Endodermal cell (in vitro differentiated cells): ENCODE measurements around the gene MSANTD2. TPM values are rescaled to one million over a fixed set of nuclear protein-coding genes. Genes with fewer than 3 reads are reported as not detected.
A peak's percentile ranks its signal among the peaks of the same experiment; 100 is the strongest.

ENCODE experiments used
- DNase-seq: peaks from one replicate; pipeline ENCODE4 v3.0.0-alpha.2; 2017
- H3K27ac ChIP-seq: 2 replicates; pipeline ENCODE4 v1.5.1; 2013; ENCODE audit warnings: mild to moderate bottlenecking, low read depth, low read length, moderate library complexity
- H3K27me3 ChIP-seq: 2 replicates; pipeline ENCODE4 v1.6.1; 2013; ENCODE audit warnings: mild to moderate bottlenecking, low read length, moderate library complexity; ENCODE audit not compliant: insufficient read depth, control insufficient read depth, poor library complexity, severe bottlenecking
- H3K36me3 ChIP-seq: 2 replicates; pipeline ENCODE4 v1.7.0; 2013; ENCODE audit warnings: mild to moderate bottlenecking, low read length, moderate library complexity; ENCODE audit not compliant: control insufficient read depth, insufficient read depth
- H3K4me1 ChIP-seq: one replicate; pipeline ENCODE4 v1.7.0; 2013; ENCODE audit warnings: low read length; ENCODE audit not compliant: control insufficient read depth, insufficient read depth
- H3K4me3 ChIP-seq: 2 replicates; pipeline ENCODE4 v1.5.1; 2013; ENCODE audit warnings: mild to moderate bottlenecking, low read length, moderate library complexity
- H3K9ac ChIP-seq: 2 replicates; pipeline ENCODE4 v1.6.1; 2013; ENCODE audit warnings: mild to moderate bottlenecking, low read length, moderate library complexity; ENCODE audit not compliant: poor library complexity, severe bottlenecking; ENCODE audit errors: extremely low read depth
- H3K9me3 ChIP-seq: 2 replicates; pipeline ENCODE4 v1.6.1; 2013; ENCODE audit warnings: mild to moderate bottlenecking, low read length, moderate library complexity; ENCODE audit not compliant: control insufficient read depth
- H3K27ac Mint-ChIP-seq: 2 replicates; pipeline ENCODE4 v1.8.0; 2020; ENCODE audit warnings: mixed read lengths
- H3K27me3 Mint-ChIP-seq: 2 replicates; pipeline ENCODE4 v1.8.0; 2021; ENCODE audit warnings: mild to moderate bottlenecking, mixed read lengths; ENCODE audit not compliant: insufficient read depth
- H3K36me3 Mint-ChIP-seq: 2 replicates; pipeline ENCODE4 v1.8.0; 2020; ENCODE audit warnings: low read depth, mixed read lengths
- H3K4me1 Mint-ChIP-seq: 2 replicates; pipeline ENCODE4 v1.8.0; 2020; ENCODE audit warnings: mixed read lengths
- H3K4me3 Mint-ChIP-seq: 2 replicates; pipeline ENCODE4 v1.8.0; 2020; ENCODE audit warnings: mild to moderate bottlenecking, moderate library complexity, mixed read lengths
- H3K9me3 Mint-ChIP-seq: 2 replicates; pipeline ENCODE4 v1.8.0; 2020; ENCODE audit warnings: mild to moderate bottlenecking, mixed read lengths
- WGBS, 2 experiments: methylation state at CpG; one replicate each; pipeline versions ENCODE4 v1.1.5 to v1.1.7; 2013; ENCODE audit warnings: missing lambda C conversion rate in 2 of 2, mixed read lengths in 1 of 2; ENCODE audit not compliant: insufficient coverage in 1 of 2, insufficient read length in 1 of 2; 5-methylcytosine and 5-hydroxymethylcytosine counted together
- total RNA-seq, 2 donors: library from RNA; stranded (reverse); fragmentation: NEBNext Ultra II Directional in 1 of 2; extraction: Animal tissue kit (Norgen Biotek cat#: 25700) in 1 of 2; gene quantifications; 2 replicates in 1 of 2; 3 replicates in 1 of 2; pipeline ENCODE4 v1.2.1, GENCODE V29; 2021
- TF ChIP-seq, protein P1 (sequence below): fragments of 200-600 bp; sonication (generic); conservative IDR thresholded peaks from 2 replicates; pipeline ENCODE4 v1.5.0; 2021; ENCODE audit warnings: antibody characterized with exemption, mild to moderate bottlenecking

Gene MSANTD2
- total RNA-seq, 2 donors from 2014 or later = 18.3 to 21.3 TPM

- Mint-ChIP-seq H3K4me3 (no peak overlapping the region), H3K27ac (peak overlapping the region; percentile 30), H3K27me3 (no peaks in the 10 kb centered on the region), H3K36me3 (peaks cover 48% of the 10 kb centered on the region), H3K4me1 (no peaks in the 10 kb centered on the region), H3K9me3 (no peaks in the 10 kb centered on the region)
- H3K9me3 ChIP-seq = no peaks in the 10 kb centered on the region
- H3K9ac ChIP-seq = no peak overlapping the region
- no peak overlapping the region for H3K27ac ChIP-seq
- no peaks in the 10 kb centered on the region for H3K4me1 ChIP-seq
- TF ChIP-seq, protein P1, sequence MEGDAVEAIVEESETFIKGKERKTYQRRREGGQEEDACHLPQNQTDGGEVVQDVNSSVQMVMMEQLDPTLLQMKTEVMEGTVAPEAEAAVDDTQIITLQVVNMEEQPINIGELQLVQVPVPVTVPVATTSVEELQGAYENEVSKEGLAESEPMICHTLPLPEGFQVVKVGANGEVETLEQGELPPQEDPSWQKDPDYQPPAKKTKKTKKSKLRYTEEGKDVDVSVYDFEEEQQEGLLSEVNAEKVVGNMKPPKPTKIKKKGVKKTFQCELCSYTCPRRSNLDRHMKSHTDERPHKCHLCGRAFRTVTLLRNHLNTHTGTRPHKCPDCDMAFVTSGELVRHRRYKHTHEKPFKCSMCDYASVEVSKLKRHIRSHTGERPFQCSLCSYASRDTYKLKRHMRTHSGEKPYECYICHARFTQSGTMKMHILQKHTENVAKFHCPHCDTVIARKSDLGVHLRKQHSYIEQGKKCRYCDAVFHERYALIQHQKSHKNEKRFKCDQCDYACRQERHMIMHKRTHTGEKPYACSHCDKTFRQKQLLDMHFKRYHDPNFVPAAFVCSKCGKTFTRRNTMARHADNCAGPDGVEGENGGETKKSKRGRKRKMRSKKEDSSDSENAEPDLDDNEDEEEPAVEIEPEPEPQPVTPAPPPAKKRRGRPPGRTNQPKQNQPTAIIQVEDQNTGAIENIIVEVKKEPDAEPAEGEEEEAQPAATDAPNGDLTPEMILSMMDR = no peak
- DNase-seq = peak; percentile 45
- peaks cover 74% of the 10 kb centered on the region for H3K36me3 ChIP-seq
- H3K4me3 ChIP-seq = no peak overlapping the region
- H3K27me3 ChIP-seq = no peaks in the 10 kb centered on the region
- WGBS, 2 experiments = 89 to 95% methylated on average over 8 of the region's 8 CpGs
These were observed 30.1 kb downstream of the MSANTD2 start for GRCh38 chr11:124769806-124770774.

DNA sequence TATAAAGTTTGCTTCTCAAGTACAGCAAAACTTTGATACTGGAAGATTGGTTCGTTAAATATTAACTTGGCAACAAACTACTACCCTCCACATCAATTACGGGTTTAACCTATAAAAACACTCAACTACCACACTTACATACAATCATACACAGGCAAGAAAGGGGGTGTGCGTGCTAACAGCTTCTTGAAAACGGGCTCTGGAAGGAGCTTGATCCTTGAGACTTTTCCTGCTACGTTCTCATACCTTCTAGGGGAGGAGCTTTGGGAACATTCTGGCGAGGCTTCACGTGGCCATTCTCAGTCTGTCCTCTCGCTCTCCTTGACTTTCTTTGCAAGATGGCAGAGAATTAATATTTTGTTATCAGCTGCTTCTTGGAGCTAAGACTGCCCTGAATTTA is 31.3 kb downstream of the MSANTD2 start:
- WGBS, 2 experiments = 93 to 96% methylated on average over 6 to 8 of the region's 8 CpGs
- Histone ChIP-seq H3K4me1 (no peaks in the 10 kb centered on the region), H3K9ac (no peak overlapping the region), H3K27me3 (no peaks in the 10 kb centered on the region), H3K36me3 (peaks cover 75% of the 10 kb centered on the region), H3K9me3 (no peaks in the 10 kb centered on the region), H3K4me3 (no peak overlapping the region), H3K27ac (no peak overlapping the region)
- H3K4me1 Mint-ChIP-seq = no peaks in the 10 kb centered on the region
- H3K36me3 Mint-ChIP-seq = peaks cover 45% of the 10 kb centered on the region
- no peak overlapping the region for H3K4me3 Mint-ChIP-seq
- no peak overlapping the region for H3K27ac Mint-ChIP-seq
- H3K9me3 Mint-ChIP-seq = no peaks in the 10 kb centered on the region
- no peak for DNase-seq
- TF ChIP-seq, protein P1 = no peak
- no peaks in the 10 kb centered on the region for H3K27me3 Mint-ChIP-seq

- no peaks in the 10 kb centered on the region for H3K4me1 ChIP-seq
- no peak overlapping the region for H3K4me3 Mint-ChIP-seq
- no peaks in the 10 kb centered on the region for H3K9me3 Mint-ChIP-seq
These were observed 34.0 kb downstream of the MSANTD2 start for GRCh38 chr11:124766156-124766555.

More at GRCh38 chr11:124766156-124766555, 34.0 kb downstream of the MSANTD2 start:
- 100% methylated on average over 2 of the region's 2 CpGs; no CpG with 5 or more reads in 1 of the 2 experiments for WGBS, 2 experiments
- Histone ChIP-seq H3K9me3 (no peaks in the 10 kb centered on the region), H3K4me3 (no peak overlapping the region), H3K9ac (no peak overlapping the region), H3K36me3 (peaks cover 51% of the 10 kb centered on the region), H3K27me3 (peaks cover 19% of the 10 kb centered on the region), H3K27ac (no peak overlapping the region)
- Mint-ChIP-seq H3K4me1 (peaks cover 5% of the 10 kb centered on the region), H3K27me3 (peaks cover 13% of the 10 kb centered on the region), H3K36me3 (peaks cover 29% of the 10 kb centered on the region), H3K27ac (no peak overlapping the region)
- no peak for DNase-seq
- TF ChIP-seq, protein P1 = no peak
